Thyroid gland (tissue), 4 donors: Measurements from ENCODE around the gene NCS1. TPM values are rescaled to one million over a fixed set of nuclear protein-coding genes. Genes with fewer than 3 reads are reported as not detected.

Experiments used
- DNase-seq, 2 donors: peaks; one replicate each; pipeline ENCODE4 v3.0.0-alpha.2; 2019
- H3K27ac ChIP-seq, 3 donors: fragments of 200-600 bp; sonication (generic); 1 replicate in 2 of 3; 2 replicates in 1 of 3; pipeline ENCODE4 v1.5.1; 2016 to 2019; ENCODE audit warnings: mild to moderate bottlenecking in 1 of 3, moderate library complexity in 1 of 3
- H3K27me3 ChIP-seq: fragments of 200-600 bp; sonication (generic); one replicate; pipeline ENCODE4 v1.5.1; 2019
- H3K36me3 ChIP-seq, 2 donors: fragments of 200-600 bp; sonication (generic); one replicate each; pipeline ENCODE4 v1.5.1; 2016 to 2019
- H3K4me1 ChIP-seq, 2 donors: fragments of 200-600 bp; sonication (generic); one replicate each; pipeline ENCODE4 v1.5.1; 2017 to 2019
- H3K4me3 ChIP-seq, 3 donors: fragments of 200-600 bp; sonication (generic); replicated peaks in 1 of 3; 1 replicate in 2 of 3; 2 replicates in 1 of 3; pipeline ENCODE4 v1.5.1; 2016; ENCODE audit warnings: mild to moderate bottlenecking in 1 of 3
- H3K9me3 ChIP-seq: fragments of 200-600 bp; sonication (generic); one replicate; pipeline ENCODE4 v1.5.1; 2017
- POLR2A ChIP-seq, 2 donors: fragments of 450-650 bp; IDR thresholded peaks; one replicate each; pipeline ENCODE4 v1.6.1; 2017; ENCODE audit warnings: antibody characterized with exemption in 2 of 2, mild to moderate bottlenecking in 2 of 2, moderate library complexity in 1 of 2
- WGBS, 2 donors: methylation state at CpG; one replicate each; pipeline ENCODE4 v1.1.5; 2017; 5-methylcytosine and 5-hydroxymethylcytosine counted together
- intact Hi-C: fragments of 100-400 bp; cut with DNase I; formaldehyde crosslinking; loops from one replicate; pipeline ENCODE4 v1.15.1; 2023
- total RNA-seq, 4 donors: library from RNA; depleted of rRNA; stranded (reverse); fragments of >200 nt; gene quantifications; one replicate each; pipeline ENCODE4 v1.2.3, GENCODE V29; 2016
- TF ChIP-seq, protein P1 (sequence below), 6 experiments: fragments of 200-600 bp in 3 of 6; fragments of 450-650 bp in 3 of 6; sonication (generic) in 3 of 6; IDR thresholded peaks; one replicate each; pipeline ENCODE4 v1.5.1; 2016 to 2019; ENCODE audit warnings: antibody characterized with exemption in 6 of 6, mild to moderate bottlenecking in 2 of 6, inconsistent platforms in 1 of 6, moderate library complexity in 1 of 6

The NCS1 gene
- total RNA-seq, 4 donors from 2014 or later: 31.0 to 85.4 (median 61.2) TPM

- peaks cover 0 to 30% of the 10 kb centered on the region in 2 donors for H3K36me3 ChIP-seq
- intact Hi-C loops: no loop called here
- H3K4me3 ChIP-seq: no peak overlapping the region
- H3K27me3 ChIP-seq: no peaks in the 10 kb centered on the region
- TF ChIP-seq POLR2A (IDR thresholded peaks at IDR 0.05): no peak
- TF ChIP-seq, protein P1, sequence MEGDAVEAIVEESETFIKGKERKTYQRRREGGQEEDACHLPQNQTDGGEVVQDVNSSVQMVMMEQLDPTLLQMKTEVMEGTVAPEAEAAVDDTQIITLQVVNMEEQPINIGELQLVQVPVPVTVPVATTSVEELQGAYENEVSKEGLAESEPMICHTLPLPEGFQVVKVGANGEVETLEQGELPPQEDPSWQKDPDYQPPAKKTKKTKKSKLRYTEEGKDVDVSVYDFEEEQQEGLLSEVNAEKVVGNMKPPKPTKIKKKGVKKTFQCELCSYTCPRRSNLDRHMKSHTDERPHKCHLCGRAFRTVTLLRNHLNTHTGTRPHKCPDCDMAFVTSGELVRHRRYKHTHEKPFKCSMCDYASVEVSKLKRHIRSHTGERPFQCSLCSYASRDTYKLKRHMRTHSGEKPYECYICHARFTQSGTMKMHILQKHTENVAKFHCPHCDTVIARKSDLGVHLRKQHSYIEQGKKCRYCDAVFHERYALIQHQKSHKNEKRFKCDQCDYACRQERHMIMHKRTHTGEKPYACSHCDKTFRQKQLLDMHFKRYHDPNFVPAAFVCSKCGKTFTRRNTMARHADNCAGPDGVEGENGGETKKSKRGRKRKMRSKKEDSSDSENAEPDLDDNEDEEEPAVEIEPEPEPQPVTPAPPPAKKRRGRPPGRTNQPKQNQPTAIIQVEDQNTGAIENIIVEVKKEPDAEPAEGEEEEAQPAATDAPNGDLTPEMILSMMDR (IDR thresholded peaks at IDR 0.05): no peak
- H3K27ac ChIP-seq: no peak overlapping the region
- DNase-seq: no peak
- peaks cover 0 to 4% of the 10 kb centered on the region in 2 donors for H3K4me1 ChIP-seq
- no peaks in the 10 kb centered on the region for H3K9me3 ChIP-seq
- 95 to 96% methylated on average over 18 to 20 of the region's 20 CpGs for WGBS, 2 donors
These were observed 53.4 kb downstream of the NCS1 start for GRCh38 chr9:130225586-130225985.

- WGBS, 2 donors: 79 to 83% methylated on average over 2 of the region's 12 CpGs
- Histone ChIP-seq H3K4me3 (no peak overlapping the region), H3K9me3 (no peaks in the 10 kb centered on the region), H3K27ac (no peak overlapping the region), H3K4me1 (no peaks in the 10 kb centered on the region), H3K36me3 (peaks cover 0 to 30% of the 10 kb centered on the region in 2 donors), H3K27me3 (no peaks in the 10 kb centered on the region)
- DNase-seq: no peak
- TF ChIP-seq, protein P1 (IDR thresholded peaks at IDR 0.05): no peak
- TF ChIP-seq POLR2A (IDR thresholded peaks at IDR 0.05): no peak
- intact Hi-C loops: no loop called here
These were observed 53.9 kb downstream of the NCS1 start for GRCh38 chr9:130226112-130226511.

GRCh38 chr9:130227833-130228232 lies 55.6 kb downstream of the NCS1 start:
- WGBS, 2 donors: 97 to 100% methylated on average over 3 of the region's 3 CpGs
- DNase-seq: no peak
- no peaks in the 10 kb centered on the region for H3K27me3 ChIP-seq
- no peak overlapping the region for H3K27ac ChIP-seq
- no peaks in the 10 kb centered on the region for H3K4me1 ChIP-seq
- no peak for TF ChIP-seq POLR2A (IDR thresholded peaks at IDR 0.05)
- TF ChIP-seq, protein P1 (IDR thresholded peaks at IDR 0.05): no peak
- H3K9me3 ChIP-seq: no peaks in the 10 kb centered on the region
- peaks cover 3 to 34% of the 10 kb centered on the region in 2 donors for H3K36me3 ChIP-seq
- no peak overlapping the region for H3K4me3 ChIP-seq
- intact Hi-C loops: no loop called here

DNA sequence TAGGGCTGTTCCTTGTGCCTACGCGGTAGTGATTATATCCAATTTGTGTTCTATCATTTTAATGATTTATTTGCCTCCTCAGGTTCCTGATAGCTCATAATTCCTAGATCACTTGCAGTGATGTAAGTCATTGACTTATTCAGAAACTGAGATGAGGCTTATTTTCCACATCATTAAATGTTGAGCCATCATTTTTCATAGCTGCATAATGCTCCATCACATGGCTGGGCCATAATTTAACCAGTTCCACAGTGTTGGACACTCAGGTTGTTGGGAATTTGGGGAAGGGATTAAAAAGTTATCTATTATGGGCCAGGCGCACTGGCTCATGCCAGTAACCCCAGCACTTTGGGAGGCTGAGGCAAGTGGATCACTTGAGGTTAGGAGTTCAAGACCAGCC lies 57.6 kb downstream of the NCS1 start:
- Histone ChIP-seq H3K9me3 (no peaks in the 10 kb centered on the region), H3K36me3 (peaks cover 22 to 45% of the 10 kb centered on the region in 2 donors), H3K4me3 (no peak overlapping the region), H3K27ac (no peak overlapping the region), H3K4me1 (no peaks in the 10 kb centered on the region), H3K27me3 (no peaks in the 10 kb centered on the region)
- 67 to 78% methylated on average over 3 of the region's 3 CpGs for WGBS, 2 donors
- no peak for DNase-seq
- intact Hi-C loops: loop anchor here (10.0 kb wide), 1 partner anchor 345 kb away; no protein-coding TSS in a partner anchor
- TF ChIP-seq, protein P1 (IDR thresholded peaks at IDR 0.05): no peak
- no peak for TF ChIP-seq POLR2A (IDR thresholded peaks at IDR 0.05)

- WGBS, 2 donors: 56 to 78% methylated on average over 1 of the region's 1 CpG
- Histone ChIP-seq H3K9me3 (no peaks in the 10 kb centered on the region), H3K4me1 (no peaks in the 10 kb centered on the region), H3K4me3 (no peak overlapping the region), H3K36me3 (peaks cover 24 to 37% of the 10 kb centered on the region in 2 donors), H3K27ac (peak overlapping the region in 1 of 3 donors; percentile 22), H3K27me3 (no peaks in the 10 kb centered on the region)
- TF ChIP-seq POLR2A (IDR thresholded peaks at IDR 0.05): no peak
- TF ChIP-seq, protein P1 (IDR thresholded peaks at IDR 0.05): no peak
- intact Hi-C loops: loop anchor here (10.0 kb wide), 1 partner anchor 346 kb away; no protein-coding TSS in a partner anchor
- no peak for DNase-seq
These were observed 58.4 kb downstream of the NCS1 start for GRCh38 chr9:130230631-130231030.
